Middle frontal gyrus (tissue), 1 donor: ENCODE data around the gene TALDO1.

Experiments
- DNase-seq: peaks from one replicate; pipeline ENCODE4 v3.0.0-alpha.2; 2015; ENCODE audit warnings: low spot score; ENCODE audit errors: extremely low spot score

Gene TALDO1

GRCh38 chr11:747158-748006 lies at the start of gene TALDO1:
Gene TALDO1, plus strand, starts transcription at chr11:747464. Its CDS starts 18 bp downstream, at chr11:747482.
- peak; percentile 90 for DNase-seq

GRCh38 chr11:697811-698311 lies 49.4 kb upstream of the TALDO1 start:
- no peak for DNase-seq

DNA sequence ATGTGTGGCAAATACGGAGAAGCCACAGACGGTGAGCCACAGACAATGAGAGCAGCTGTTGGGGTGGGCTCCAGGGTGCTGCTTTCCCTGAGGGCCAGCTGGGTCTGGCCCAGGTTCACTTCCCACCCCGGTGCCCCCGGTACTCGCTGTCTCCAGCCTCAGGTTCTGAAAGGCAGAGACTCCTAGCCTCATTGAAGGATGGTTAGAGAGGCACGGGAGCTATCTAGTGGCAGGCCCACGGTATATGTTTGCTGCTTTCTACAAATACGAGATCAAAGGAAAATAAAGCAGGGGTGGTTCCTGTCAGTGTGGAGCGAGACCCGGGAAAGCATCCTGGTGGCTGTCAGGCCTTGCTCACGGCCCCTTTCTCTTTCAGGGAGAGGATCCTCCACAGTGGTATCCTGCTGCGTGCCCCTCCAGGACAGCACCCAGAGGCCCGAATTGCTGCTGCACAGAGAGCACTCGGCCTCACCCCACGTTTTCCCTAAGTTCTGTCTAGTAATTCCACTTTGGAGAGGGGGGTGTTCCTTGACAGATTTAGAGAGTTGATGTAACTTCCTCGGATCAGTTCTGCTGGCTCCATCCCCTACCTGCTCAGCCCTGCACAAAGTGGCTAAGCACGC lies 48.7 kb upstream of the TALDO1 start:
- no peak for DNase-seq

- no peak for DNase-seq
These were observed 48.2 kb upstream of the TALDO1 start for GRCh38 chr11:699116-699508.

DNA sequence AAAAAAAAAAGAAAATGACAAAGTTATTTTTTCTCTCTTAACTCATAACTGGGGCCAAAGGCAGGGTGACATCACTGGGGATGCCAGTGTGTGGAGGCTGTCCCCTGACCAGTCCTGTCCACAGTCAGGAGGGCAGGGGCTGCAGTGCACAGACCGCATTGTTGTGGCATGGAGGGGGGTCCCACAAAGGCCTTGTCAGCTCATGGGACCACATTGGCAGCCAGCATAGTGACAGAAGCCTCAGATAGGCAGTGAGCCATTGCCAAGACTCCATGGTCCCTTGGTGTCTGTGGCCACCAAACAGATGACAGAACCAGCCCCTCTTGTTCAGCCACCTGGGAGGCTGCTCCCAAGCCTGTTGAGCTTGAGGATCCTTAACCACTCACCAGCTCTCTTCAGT lies 47.5 kb upstream of the TALDO1 start:
- no peak for DNase-seq

DNA sequence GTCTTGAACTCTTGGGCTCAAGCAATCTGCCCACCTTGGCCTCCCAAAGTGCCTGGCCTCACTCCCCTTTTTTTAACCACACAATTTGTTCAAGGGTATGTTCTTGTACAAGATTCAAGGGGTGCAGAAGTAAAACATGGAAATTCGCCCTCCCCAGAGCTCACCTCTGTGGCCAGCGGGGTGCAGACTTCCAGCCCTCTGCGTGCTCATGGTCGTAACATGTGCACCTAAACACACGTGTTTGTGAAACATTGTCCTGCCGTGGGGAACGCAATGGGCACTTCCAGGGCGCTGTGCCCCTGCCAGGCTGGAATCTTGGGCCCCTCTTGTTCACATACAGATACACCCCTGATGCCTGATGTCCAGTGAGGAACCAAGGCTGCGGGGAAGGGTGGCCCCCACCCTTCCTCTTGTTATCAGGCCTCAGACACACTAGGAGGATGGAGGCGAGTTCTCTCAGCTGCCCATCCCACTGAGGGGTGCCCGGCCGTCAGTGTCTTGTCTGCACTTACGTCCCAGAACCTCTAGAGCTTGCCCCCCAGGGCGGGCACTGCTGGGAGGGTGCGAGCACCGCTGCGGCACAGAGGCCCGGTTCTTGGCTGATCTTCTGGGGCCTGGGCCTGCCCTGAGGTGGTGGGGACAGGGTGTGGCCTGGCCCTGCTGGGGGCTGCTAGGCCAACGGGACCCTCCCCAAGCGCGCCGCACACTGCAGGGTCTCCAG lies 45.4 kb upstream of the TALDO1 start:
- no peak for DNase-seq

- no peak for DNase-seq
These were observed 44.5 kb upstream of the TALDO1 start for GRCh38 chr11:702462-703461.

- no peak for DNase-seq
These were observed 43.8 kb upstream of the TALDO1 start for GRCh38 chr11:703506-703905.

DNA sequence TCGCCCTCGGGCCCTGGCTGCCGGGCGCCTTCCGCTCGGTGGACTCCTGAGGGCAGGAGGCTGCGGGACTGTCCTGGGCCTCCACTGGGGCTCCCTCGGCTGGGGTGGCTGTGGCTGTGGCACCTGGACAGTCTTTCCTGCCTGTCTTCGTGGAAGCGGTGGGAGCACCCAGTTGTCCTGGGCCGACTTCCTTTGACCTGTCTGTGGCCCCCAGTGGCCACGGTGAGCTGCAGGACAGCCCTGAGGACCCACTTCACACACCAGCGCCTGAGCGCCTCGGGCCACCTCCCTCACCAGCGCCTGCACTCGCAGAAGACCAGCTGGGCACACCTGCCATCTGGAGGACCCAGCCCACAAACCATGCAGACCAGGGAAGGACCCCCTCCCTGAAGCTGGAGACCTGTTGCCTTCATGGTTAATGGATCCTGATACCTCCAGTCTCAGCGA lies 43.0 kb upstream of the TALDO1 start:
- DNase-seq = no peak

DNA sequence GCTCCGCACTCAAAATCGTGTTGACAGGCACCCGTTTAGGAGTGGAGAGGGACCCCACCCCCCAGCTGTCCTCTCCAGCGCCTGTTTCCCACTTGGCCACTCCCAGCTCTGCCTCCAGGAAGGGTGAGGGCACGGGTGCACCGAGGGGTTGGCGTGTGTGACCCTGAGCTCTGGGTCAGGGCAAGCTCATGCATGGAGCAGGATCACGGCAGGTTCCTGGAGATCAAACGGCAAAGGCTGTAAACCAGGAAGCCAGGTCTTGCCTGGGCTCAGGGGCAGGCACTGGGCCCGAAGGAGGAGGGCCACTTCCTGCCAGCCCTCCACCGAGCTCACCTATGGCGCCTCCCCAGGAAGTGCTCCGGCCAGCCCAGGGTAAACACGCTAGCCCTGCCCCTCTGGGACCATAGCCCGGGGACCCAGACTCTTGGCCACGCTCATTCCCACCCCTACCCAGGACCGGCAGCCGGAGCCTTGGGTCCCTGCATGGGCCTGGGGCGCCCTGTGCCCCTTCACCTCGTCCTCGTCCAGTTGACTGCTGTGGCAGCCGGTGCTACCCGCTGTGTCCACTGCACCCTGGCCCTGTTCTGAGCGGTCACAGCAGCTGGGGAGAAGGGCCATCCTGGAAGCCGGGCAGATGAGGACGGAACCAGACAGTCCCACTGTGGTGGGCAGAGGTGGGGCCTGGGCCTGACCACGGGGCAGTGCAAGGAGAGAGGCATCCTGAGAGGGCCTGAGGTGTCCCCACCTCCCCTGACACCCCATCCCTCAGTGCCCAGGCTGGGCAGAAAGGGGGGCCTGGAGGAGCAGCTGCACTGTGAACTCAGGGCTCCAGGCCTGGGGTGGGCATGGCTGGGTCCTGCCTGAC lies 42.3 kb upstream of the TALDO1 start:
- no peak for DNase-seq

- DNase-seq = no peak
These were observed 41.4 kb upstream of the TALDO1 start, which contains the start of gene EPS8L2 for GRCh38 chr11:705646-706438. Gene EPS8L2, plus strand, starts transcription at chr11:706231. Its CDS starts 3,177 bp downstream, at chr11:709408.

DNA sequence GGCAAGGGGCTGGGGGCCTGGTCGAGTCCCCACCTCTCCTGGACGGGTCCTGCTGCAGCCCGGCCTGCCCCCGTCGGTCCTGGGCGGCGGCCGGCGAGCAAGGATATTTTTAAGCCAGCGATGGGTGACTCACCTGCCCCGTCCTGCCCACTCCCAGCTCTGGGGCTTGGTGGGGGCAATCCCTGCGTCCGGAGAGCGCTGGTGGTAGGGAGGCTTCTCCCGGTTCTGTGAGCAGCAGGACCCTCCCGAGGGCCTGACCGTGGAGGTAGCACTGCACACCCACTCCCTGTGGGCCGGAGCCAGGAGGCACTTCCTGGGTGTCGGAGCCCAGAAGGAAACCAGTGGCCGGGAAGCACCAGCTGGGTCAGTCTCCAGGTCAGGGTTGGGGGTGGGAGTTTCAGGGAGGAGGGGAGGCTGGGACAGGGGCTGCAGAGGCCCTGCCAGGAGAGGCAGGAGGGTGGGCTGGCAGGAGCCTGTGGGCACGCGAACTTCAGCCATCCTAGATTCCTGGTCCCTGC lies 40.8 kb upstream of the TALDO1 start:
- no peak for DNase-seq

GRCh38 chr11:706957-707816 lies 40.1 kb upstream of the TALDO1 start:
- no peak for DNase-seq

DNA sequence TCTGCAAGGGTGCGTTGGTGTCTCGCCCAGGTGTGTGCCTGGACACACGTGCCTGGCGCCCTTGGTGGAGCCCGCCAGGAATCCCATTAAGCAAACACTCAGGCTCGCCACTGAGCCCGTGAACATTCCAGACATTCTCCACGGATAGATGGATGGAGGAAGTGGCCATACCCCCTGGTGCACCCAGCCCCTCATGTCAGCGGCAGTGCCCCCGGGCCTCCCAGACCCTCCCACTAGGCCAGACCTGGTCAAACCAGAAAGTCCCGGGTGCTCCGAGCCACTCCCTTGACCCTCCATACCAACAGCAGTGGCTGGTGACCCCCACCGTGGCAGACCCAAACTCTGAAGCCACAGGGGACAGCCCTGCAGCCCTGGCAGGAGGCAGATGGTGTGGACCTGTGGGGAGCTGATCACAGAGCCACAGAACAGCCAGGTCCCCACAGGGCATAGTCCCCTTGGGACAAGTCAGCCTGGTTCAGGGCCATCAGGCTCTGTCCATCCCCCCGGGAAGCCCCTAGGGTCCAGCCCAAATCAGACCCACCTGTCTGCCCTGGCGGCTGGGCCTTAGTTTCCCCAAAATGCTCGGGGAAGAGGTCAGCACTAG lies 39.3 kb upstream of the TALDO1 start:
- no peak for DNase-seq

DNA sequence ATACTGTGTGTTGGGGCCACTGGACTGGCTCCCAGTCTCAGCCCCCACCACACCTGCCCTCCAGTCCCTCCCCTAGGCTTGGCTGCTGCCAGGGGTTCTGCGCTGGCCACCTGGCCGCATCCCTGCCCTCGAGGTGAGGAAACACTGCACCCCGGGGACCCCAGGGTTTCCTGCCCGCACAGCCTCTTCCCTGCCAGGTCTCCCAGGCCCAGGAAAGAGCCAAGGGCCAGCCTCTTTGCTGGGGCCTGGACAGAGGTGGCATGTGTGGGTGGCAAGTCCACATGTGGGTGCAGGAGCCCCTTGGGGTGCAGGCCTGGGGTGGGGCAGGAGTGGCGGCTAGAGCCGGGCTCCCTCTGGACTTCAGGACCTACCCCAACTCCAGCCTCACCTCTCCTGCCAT lies 38.8 kb upstream of the TALDO1 start:
- no peak for DNase-seq

DNA sequence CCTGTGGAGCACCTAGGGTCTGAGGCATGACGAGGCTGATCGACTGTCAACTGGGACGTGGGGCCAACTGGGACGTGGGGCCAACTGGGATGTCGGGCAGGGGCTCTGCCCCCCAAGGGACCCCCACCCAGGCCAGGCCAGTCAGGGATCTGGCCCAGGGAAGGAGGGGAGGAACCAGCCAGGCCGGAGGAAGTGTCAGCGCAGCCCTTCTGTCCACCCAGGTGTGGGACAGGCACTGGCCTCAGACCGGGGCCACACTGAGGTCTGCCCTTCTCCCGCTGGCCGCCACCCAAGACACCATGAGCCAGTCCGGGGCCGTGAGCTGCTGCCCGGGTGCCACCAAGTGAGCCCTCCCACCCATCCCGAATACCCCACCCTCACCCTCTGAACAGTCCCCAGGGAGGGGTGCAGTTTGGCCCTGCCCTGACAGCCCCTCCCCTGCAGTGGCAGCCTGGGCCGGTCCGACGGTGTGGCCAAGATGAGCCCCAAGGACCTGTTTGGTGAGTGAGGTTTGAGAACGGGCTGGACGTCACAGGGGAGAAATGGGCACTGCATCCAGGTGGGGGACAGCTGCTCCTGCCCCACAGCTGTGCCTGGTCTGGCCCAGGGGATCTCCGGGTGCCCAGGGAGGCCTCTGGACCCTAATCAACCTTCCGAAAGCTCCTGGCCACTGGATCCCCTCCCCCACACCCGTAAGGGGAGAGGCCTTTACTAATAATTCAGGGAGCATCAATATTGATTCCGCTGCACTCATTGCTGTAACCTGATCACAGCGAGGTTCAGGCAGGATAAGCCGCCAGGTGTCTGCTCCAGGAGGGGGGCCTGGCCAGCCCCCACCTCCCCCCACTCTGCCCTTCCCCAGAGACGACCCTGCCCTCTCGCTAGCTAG lies 37.9 kb upstream of the TALDO1 start:
- no peak for DNase-seq
